ENCODE results near the gene PUM1. TPM values are rescaled to one million over a fixed set of nuclear protein-coding genes. Genes with fewer than 3 reads are reported as not detected.
A peak's percentile ranks its signal among the peaks of the same experiment; 100 is the strongest.

Gene PUM1
- total and polyA plus RNA-seq, 2 of the 4 experiments (the other 2 are of a cell fraction): 75.4 to 137 TPM

DNA sequence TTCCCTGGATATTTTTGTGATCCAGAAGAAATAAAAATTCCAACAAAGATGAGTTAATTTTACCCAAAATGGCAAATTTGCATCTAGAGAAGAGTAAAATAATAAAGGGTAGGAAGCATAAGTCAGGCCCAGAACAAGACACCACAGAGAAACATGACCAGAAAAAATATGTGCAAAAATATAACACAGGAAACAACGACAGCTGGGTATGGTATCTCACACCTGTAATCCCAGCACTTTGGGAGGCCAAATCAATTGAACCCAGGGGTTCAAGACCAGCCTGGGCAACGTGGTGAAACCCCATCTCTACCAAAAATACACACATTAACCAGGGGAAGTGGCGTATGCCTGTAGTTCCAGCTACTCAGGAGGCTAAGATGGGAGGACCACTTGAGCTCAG lies 117.2 kb downstream of the PUM1 start:
- no peak overlapping the region for H3K4me2 ChIP-seq (ENCODE audit: low read depth, low read length)

More for the DNA sequence above, 117.2 kb downstream of the PUM1 start:
- ChIA-PET CTCF (interaction anchor here (0.6 kb wide), 2 partner anchors 144 to 1838 kb away, joined by 3 read pairs; no protein-coding TSS in a partner anchor), POLR2A (ENCODE audit: unreplicated experiment) (no interaction called here)
- no peak for DNase-seq
- no peak overlapping the region for H2BK20ac ChIP-seq (ENCODE audit: low read depth, low read length)
- BruUV-seq (replicated peaks): no TSS peak
- H2BK15ac ChIP-seq (ENCODE audit: low read depth, low read length): no peak overlapping the region
- H3K4ac ChIP-seq (ENCODE audit: low read depth, low read length): no peak overlapping the region
- H3K56ac ChIP-seq (ENCODE audit: extremely low read depth, insufficient read depth, low read length): no peak overlapping the region
- H2BK120ac ChIP-seq (ENCODE audit: low read depth, low read length): no peak overlapping the region
- intact Hi-C loops (cut with micrococcal nuclease) (no loop called here), dilution Hi-C loops (cut with HindIII; ENCODE audit: low sequenced_read_pairs, unreplicated experiment) (no loop called here), in situ Hi-C loops (cut with MboI; ENCODE audit: low sequenced_read_pairs) (no loop called here)
- no peaks in the 10 kb centered on the region for H3K4me1 ChIP-seq (ENCODE audit: control insufficient read depth, insufficient read depth, low read length)
- H3K79me1 ChIP-seq (ENCODE audit: low read depth in 1 of 2, low read length in 2 of 2): peaks cover 28 to 48% of the 10 kb centered on the region in 2 experiments
- H2BK5ac ChIP-seq (ENCODE audit: low read depth, low read length, poor library complexity, severe bottlenecking): no peak overlapping the region
- no peak overlapping the region for H3K18ac ChIP-seq (ENCODE audit: low read depth, low read length)
- no peak overlapping the region for H3K27ac ChIP-seq (ENCODE audit: insufficient read depth, low read length)
- peaks cover 9% of the 10 kb centered on the region; the same call in 1 of the 2 replicates for H3K9me1 ChIP-seq (ENCODE audit: insufficient read depth, low read length)
- no peak overlapping the region for H2AK9ac ChIP-seq (replicated peaks; ENCODE audit: low read depth, low read length, poor library complexity)
- H3K4me3 ChIP-seq (ENCODE audit: insufficient read depth, low read depth, low read length): no peak overlapping the region
- H3K9ac ChIP-seq (ENCODE audit: low read depth, low read length): no peak overlapping the region
- 0 out of 4 replicates have a peak overlapping the region, but pooled peaks of 1 of the 2 experiments have one; percentile 30 for H4K8ac ChIP-seq (ENCODE audit: low read depth in 2 of 2, low read length in 2 of 2)
- peaks cover 3% of the 10 kb centered on the region; the same call in 1 of the 2 replicates for H4K20me1 ChIP-seq (ENCODE audit: insufficient read depth, low read length)
- H3K27me3 ChIP-seq (ENCODE audit: control insufficient read depth, insufficient read depth, low read length): no peaks in the 10 kb centered on the region
- H3K23ac ChIP-seq (ENCODE audit: low read depth, low read length): no peak overlapping the region
- ATAC-seq (ENCODE audit: low read depth): no peak
- H2AK5ac ChIP-seq (ENCODE audit: low read depth, low read length): no peak overlapping the region
- no CpG with 5 or more reads among the region's 3 CpGs for WGBS, 2 experiments (ENCODE audit: extremely low coverage in 2 of 2, insufficient read length in 1 of 2)
- H2AFZ ChIP-seq (replicated peaks; ENCODE audit: low read length, poor library complexity): no peak overlapping the region
- no peak overlapping the region for H3K14ac ChIP-seq (replicated peaks; ENCODE audit: low read depth, low read length)
- H3K9me3 ChIP-seq (ENCODE audit: control insufficient read depth, insufficient read depth, low read length): no peaks in the 10 kb centered on the region
- no peak overlapping the region for H4K91ac ChIP-seq (ENCODE audit: insufficient read depth, low read depth, low read length)
- no peak overlapping the region for H4K5ac ChIP-seq (ENCODE audit: low read depth, low read length)
- H3K36me3 ChIP-seq (ENCODE audit: control insufficient read depth, insufficient read depth, low read length): peaks cover 46% of the 10 kb centered on the region
- TF ChIP-seq CHD1 (IDR thresholded peaks at IDR 0.05; ENCODE audit: low read depth, low read length): no peak
- TF ChIP-seq RCOR1 (IDR thresholded peaks at IDR 0.05; ENCODE audit: insufficient replicate concordance, low read length): no peak
- no peak for TF ChIP-seq MAZ (IDR thresholded peaks at IDR 0.05; ENCODE audit: borderline replicate concordance, low read depth, low read length)
- no peak for TF ChIP-seq FOS (IDR thresholded peaks at IDR 0.05; ENCODE audit: low read depth, low read length)
- TF ChIP-seq RAD21 (IDR thresholded peaks at IDR 0.05; ENCODE audit: low read length): no peak
- TF ChIP-seq, protein P1, sequence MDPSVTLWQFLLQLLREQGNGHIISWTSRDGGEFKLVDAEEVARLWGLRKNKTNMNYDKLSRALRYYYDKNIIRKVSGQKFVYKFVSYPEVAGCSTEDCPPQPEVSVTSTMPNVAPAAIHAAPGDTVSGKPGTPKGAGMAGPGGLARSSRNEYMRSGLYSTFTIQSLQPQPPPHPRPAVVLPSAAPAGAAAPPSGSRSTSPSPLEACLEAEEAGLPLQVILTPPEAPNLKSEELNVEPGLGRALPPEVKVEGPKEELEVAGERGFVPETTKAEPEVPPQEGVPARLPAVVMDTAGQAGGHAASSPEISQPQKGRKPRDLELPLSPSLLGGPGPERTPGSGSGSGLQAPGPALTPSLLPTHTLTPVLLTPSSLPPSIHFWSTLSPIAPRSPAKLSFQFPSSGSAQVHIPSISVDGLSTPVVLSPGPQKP (IDR thresholded peaks at IDR 0.05; ENCODE audit: borderline replicate concordance, low read depth, low read length): no peak
- TF ChIP-seq CEBPB (IDR thresholded peaks at IDR 0.05; ENCODE audit: low read depth, low read length): no peak
- no peak for TF ChIP-seq POLR2A (IDR thresholded peaks at IDR 0.05; ENCODE audit: low read depth, low read length)

Measured in IMR-90 (cell line).